ENCODE measurements around the gene NUP43.
A peak's percentile ranks its signal among the peaks of the same experiment; 100 is the strongest.

NUP43 gene

GRCh38 chr6:149723771-149724417 is 22.4 kb downstream of the NUP43 start:
- Histone ChIP-seq H3K79me2 (ENCODE audit: control insufficient read depth, low read length) (no peaks in the 10 kb centered on the region), H3K4me2 (ENCODE audit: low read length) (no peak overlapping the region), H3K9me3 (ENCODE audit: control insufficient read depth, insufficient read depth, low read length) (no peaks in the 10 kb centered on the region), H3K27me3 (ENCODE audit: control insufficient read depth, low read length) (no peaks in the 10 kb centered on the region), H3K9me2 (replicated peaks; ENCODE audit: control insufficient read depth, low read length) (no peaks in the 10 kb centered on the region), H3F3A (ENCODE audit: control insufficient read depth, insufficient read depth) (peaks cover 14% of the 10 kb centered on the region; the same call in 1 of the 2 replicates), H3K36me3 (ENCODE audit: control insufficient read depth, low read length) (peaks cover 46% of the 10 kb centered on the region), H3K4me1 (ENCODE audit: control insufficient read depth, low read length) (no peaks in the 10 kb centered on the region; the same call in 1 of the 2 replicates), H3K27ac (ENCODE audit: low read depth, low read length) (no peak overlapping the region), H3K4me3 (ENCODE audit: low read length) (no peak overlapping the region), H4K20me1 (ENCODE audit: control insufficient read depth, insufficient read depth, low read depth, low read length) (no peaks in the 10 kb centered on the region)
- no peak for TF ChIP-seq EZH2phosphoT487 (IDR thresholded peaks at IDR 0.05; ENCODE audit: borderline replicate concordance, low read length)
- peak; percentile 84 for TF ChIP-seq CTCF (IDR thresholded peaks at IDR 0.05; ENCODE audit: low read depth, low read length, poor library complexity, severe bottlenecking)

DNA sequence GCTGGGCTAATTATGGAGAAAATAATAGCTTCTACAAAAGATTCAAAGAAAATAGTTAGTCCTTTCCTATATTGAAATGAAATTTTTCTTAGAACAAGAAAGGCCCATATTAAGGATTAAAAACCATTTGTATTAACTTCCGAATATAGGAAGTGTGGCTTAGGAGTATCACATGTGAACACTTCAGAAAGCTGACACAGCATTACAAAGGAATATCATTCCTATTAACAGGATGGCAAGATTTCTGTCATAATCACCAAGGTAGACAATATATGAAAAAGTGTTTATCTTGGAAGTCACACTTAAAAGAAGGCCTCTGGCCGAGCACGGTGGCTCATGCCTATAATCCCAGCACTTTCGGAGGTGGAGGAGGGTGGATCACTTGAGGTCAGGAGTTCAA is 23.1 kb downstream of the NUP43 start:
- H3K4me3 ChIP-seq (ENCODE audit: low read length) = no peak overlapping the region
- no peak overlapping the region for H3K27ac ChIP-seq (ENCODE audit: low read depth, low read length)
- H3F3A ChIP-seq (ENCODE audit: control insufficient read depth, insufficient read depth) = peaks cover 14% of the 10 kb centered on the region; the same call in 1 of the 2 replicates
- H3K36me3 ChIP-seq (ENCODE audit: control insufficient read depth, low read length) = peaks cover 40% of the 10 kb centered on the region
- H3K9me3 ChIP-seq (ENCODE audit: control insufficient read depth, insufficient read depth, low read length) = no peaks in the 10 kb centered on the region
- TF ChIP-seq CTCF (IDR thresholded peaks at IDR 0.05; ENCODE audit: low read depth, low read length, poor library complexity, severe bottlenecking) (no peak), EZH2phosphoT487 (IDR thresholded peaks at IDR 0.05; ENCODE audit: borderline replicate concordance, low read length) (no peak)
- H4K20me1 ChIP-seq (ENCODE audit: control insufficient read depth, insufficient read depth, low read depth, low read length) = no peaks in the 10 kb centered on the region
- peaks cover 6% of the 10 kb centered on the region for H3K4me1 ChIP-seq (ENCODE audit: control insufficient read depth, low read length)
- peaks cover 5% of the 10 kb centered on the region for H3K79me2 ChIP-seq (ENCODE audit: control insufficient read depth, low read length)
- no peaks in the 10 kb centered on the region for H3K9me2 ChIP-seq (replicated peaks; ENCODE audit: control insufficient read depth, low read length)
- H3K27me3 ChIP-seq (ENCODE audit: control insufficient read depth, low read length) = no peaks in the 10 kb centered on the region
- no peak overlapping the region for H3K4me2 ChIP-seq (ENCODE audit: low read length)

DNA sequence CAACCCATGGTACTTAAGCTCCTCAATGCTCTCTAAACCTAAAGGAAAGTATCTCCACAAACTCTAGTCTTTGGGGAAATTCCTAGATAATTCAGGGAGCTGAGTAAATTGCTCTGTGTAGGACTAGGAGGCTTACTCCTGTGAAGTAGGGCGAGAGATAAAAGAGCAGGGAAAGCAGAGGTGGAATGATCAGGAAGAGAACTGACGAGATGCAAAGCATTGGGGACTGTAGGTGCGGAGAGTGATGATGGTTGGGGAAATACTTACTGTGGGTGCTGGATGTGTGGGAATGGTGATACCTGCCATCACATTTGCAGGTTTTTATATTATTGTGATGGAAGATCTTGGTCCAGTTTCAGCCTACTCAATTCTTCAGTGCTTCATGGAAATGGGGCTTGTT is 26.8 kb downstream of the NUP43 start:
- TF ChIP-seq EZH2phosphoT487 (IDR thresholded peaks at IDR 0.05; ENCODE audit: borderline replicate concordance, low read length) (no peak), CTCF (IDR thresholded peaks at IDR 0.05; ENCODE audit: low read depth, low read length, poor library complexity, severe bottlenecking) (no peak)

More for the DNA sequence above, 26.8 kb downstream of the NUP43 start:
- Histone ChIP-seq H3F3A (ENCODE audit: control insufficient read depth, insufficient read depth) (0 out of 2 replicates have a peak, but pooled peaks cover 2% of the 10 kb centered on the region), H4K20me1 (ENCODE audit: control insufficient read depth, insufficient read depth, low read depth, low read length) (no peaks in the 10 kb centered on the region), H3K9me3 (ENCODE audit: control insufficient read depth, insufficient read depth, low read length) (no peaks in the 10 kb centered on the region), H3K4me1 (ENCODE audit: control insufficient read depth, low read length) (peaks cover 20% of the 10 kb centered on the region), H3K9me2 (replicated peaks; ENCODE audit: control insufficient read depth, low read length) (no peaks in the 10 kb centered on the region), H3K27me3 (ENCODE audit: control insufficient read depth, low read length) (no peaks in the 10 kb centered on the region), H3K79me2 (ENCODE audit: control insufficient read depth, low read length) (peaks cover 42% of the 10 kb centered on the region), H3K4me3 (ENCODE audit: low read length) (no peak overlapping the region), H3K4me2 (ENCODE audit: low read length) (no peak overlapping the region), H3K36me3 (ENCODE audit: control insufficient read depth, low read length) (peaks cover 28% of the 10 kb centered on the region), H3K27ac (ENCODE audit: low read depth, low read length) (no peak overlapping the region)

Data from DOHH2 (cell line).